Panc1 (cell line): ENCODE data around the gene LPP. TPM values are rescaled to one million over a fixed set of nuclear protein-coding genes. Genes with fewer than 3 reads are reported as not detected.

Source experiments
- ATAC-seq: fragments of 200-7000 bp; cut with Tn5 transposase; 2 replicates; pipeline ENCODE4 v1.9.1; 2020; ENCODE audit warnings: mild to moderate bottlenecking, moderate library complexity
- BruUV-seq: library from RNA; stranded (reverse); fragments of 400-500 nt; replicated peaks from 2 replicates; lab custom pipeline; 2021; lab: Mats Ljungman, UMichigan
- CTCF ChIA-PET: fragments of 300-600 bp; sonication (Branson Sonifier 250); formaldehyde crosslinking; loops from one replicate; lab custom pipeline; 2022; ENCODE audit warnings: antibody characterized with exemption; lab: Charles Lee
- POLR2A ChIA-PET: fragments of 300-600 bp; sonication (Branson Sonifier 250); formaldehyde crosslinking; loops from one replicate; lab custom pipeline; 2022; ENCODE audit warnings: antibody characterized with exemption; lab: Charles Lee
- DNase-seq: peaks from one replicate; pipeline ENCODE4 v3.0.0-alpha.2; 2010; ENCODE audit warnings: low read depth, low spot score
- H3K27ac ChIP-seq: 2 replicates; pipeline ENCODE4 v1.5.1; 2011; ENCODE audit warnings: mild to moderate bottlenecking, low read length, inconsistent platforms
- H3K27me3 ChIP-seq: fragments of 200-500 bp; sonication (Bioruptor generic); 2 replicates; pipeline ENCODE4 v1.6.0; 2014; ENCODE audit warnings: low read length, inconsistent platforms; ENCODE audit not compliant: control insufficient read depth, insufficient read depth
- H3K36me3 ChIP-seq: fragments of 200-500 bp; sonication (Bioruptor generic); 2 replicates; pipeline ENCODE4 v1.5.1; 2014; ENCODE audit warnings: inconsistent platforms, mild to moderate bottlenecking, low read length, moderate library complexity; ENCODE audit not compliant: control insufficient read depth, insufficient read depth
- H3K4me1 ChIP-seq: 2 replicates; pipeline ENCODE4 v1.5.1; 2011; ENCODE audit warnings: inconsistent platforms, mild to moderate bottlenecking, low read length, moderate library complexity; ENCODE audit not compliant: control insufficient read depth, insufficient read depth
- H3K4me3 ChIP-seq, 2 experiments: 2 replicates each; pipeline ENCODE4 v1.5.1; 2011 to 2012; ENCODE audit warnings: low read depth in 2 of 2, low read length in 2 of 2, mild to moderate bottlenecking in 2 of 2, inconsistent platforms in 1 of 2, moderate library complexity in 1 of 2
- H3K9me3 ChIP-seq: fragments of 200-500 bp; sonication (Bioruptor generic); 2 replicates; pipeline ENCODE4 v1.5.1; 2014; ENCODE audit warnings: low read depth, mild to moderate bottlenecking, inconsistent platforms, low read length, moderate library complexity; ENCODE audit not compliant: control insufficient read depth, insufficient read depth
- CTCF ChIP-seq: fragments of 450-650 bp; IDR thresholded peaks from 2 replicates; pipeline ENCODE4 v1.5.1; 2017; ENCODE audit warnings: mild to moderate bottlenecking
- POLR2AphosphoS5 ChIP-seq: IDR thresholded peaks from 2 replicates; pipeline ENCODE4 v1.6.1; 2012; ENCODE audit warnings: mild to moderate bottlenecking, low read depth, low read length, moderate library complexity
- REST ChIP-seq, 2 experiments: IDR thresholded peaks; 2 replicates each; pipeline ENCODE4 v1.6.1; 2011 to 2012; ENCODE audit warnings: low read depth in 2 of 2, control low read depth in 1 of 2, low read length in 1 of 2, mild to moderate bottlenecking in 1 of 2, moderate library complexity in 1 of 2; ENCODE audit not compliant: insufficient read depth in 1 of 2
- SIN3A ChIP-seq: IDR thresholded peaks from 2 replicates; pipeline ENCODE4 v1.6.1; 2012; ENCODE audit warnings: low read depth, mild to moderate bottlenecking, low read length, moderate library complexity, borderline replicate concordance; ENCODE audit not compliant: insufficient read depth
- TCF7L2 ChIP-seq: IDR thresholded peaks from 2 replicates; pipeline ENCODE4 v1.6.1; 2011; ENCODE audit warnings: mild to moderate bottlenecking, low read depth, low read length, inconsistent platforms
- in situ Hi-C: cut with HindIII; loops from 2 replicates; pipeline ENCODE4 v1.10.0; 2016; ENCODE audit warnings: low sequenced_read_pairs, low pct_unique_long_range_greater_than_20kb
- intact Hi-C: fragments of 100-400 bp; cut with micrococcal nuclease; formaldehyde crosslinking; loops from one replicate; pipeline ENCODE4 v1.10.0; 2022; ENCODE audit not compliant: unreplicated experiment
- total RNA-seq: library from RNA; stranded (reverse); gene quantifications from one replicate; pipeline ENCODE4 v1.2.1, GENCODE V29; 2021; ENCODE audit not compliant: unreplicated experiment

LPP gene
- total RNA-seq, 1 experiment from 2014 or later = 90.0 TPM

GRCh38 chr3:188471723-188472122 is 317.8 kb downstream of the LPP start:
- no peaks in the 10 kb centered on the region for H3K9me3 ChIP-seq
- ChIA-PET POLR2A (no interaction called here), CTCF (no interaction called here)
- no peaks in the 10 kb centered on the region for H3K4me1 ChIP-seq
- in situ Hi-C loops = no loop called here
- no peaks in the 10 kb centered on the region for H3K27me3 ChIP-seq
- DNase-seq (no peak), ATAC-seq (no peak)
- no peak overlapping the region for H3K27ac ChIP-seq
- no peak for TF ChIP-seq POLR2AphosphoS5
- no peak for TF ChIP-seq TCF7L2
- TF ChIP-seq REST (IDR thresholded peaks at IDR 0.05; ENCODE audit: insufficient read depth in 1 of 2, low read depth in 2 of 2, low read length in 1 of 2) = no peak
- TF ChIP-seq CTCF = no peak
- TF ChIP-seq SIN3A = no peak
- H3K4me3 ChIP-seq = no peak overlapping the region
- BruUV-seq = no TSS peak
- H3K36me3 ChIP-seq = no peaks in the 10 kb centered on the region
- intact Hi-C loops = no loop called here

- H3K27ac ChIP-seq = no peak overlapping the region
- no peak for ATAC-seq
- H3K4me3 ChIP-seq = no peak overlapping the region
- BruUV-seq = no TSS peak
- H3K4me1 ChIP-seq = no peaks in the 10 kb centered on the region
- H3K9me3 ChIP-seq = no peaks in the 10 kb centered on the region
- in situ Hi-C loops (no loop called here), intact Hi-C loops (no loop called here)
- H3K36me3 ChIP-seq = no peaks in the 10 kb centered on the region
- POLR2A ChIA-PET = no interaction called here
- CTCF ChIA-PET = no interaction called here
- H3K27me3 ChIP-seq = no peaks in the 10 kb centered on the region
- TF ChIP-seq SIN3A (no peak), TCF7L2 (no peak), CTCF (no peak), POLR2AphosphoS5 (no peak), REST (IDR thresholded peaks at IDR 0.05; ENCODE audit: insufficient read depth in 1 of 2, low read depth in 2 of 2, low read length in 1 of 2) (no peak)
- no peak for DNase-seq
Observed at GRCh38 chr3:188472336-188472735, 318.4 kb downstream of the LPP start.
